GM19043 (cell line): ENCODE data around the gene TEDC1.
A peak's percentile ranks its signal among the peaks of the same experiment; 100 is the strongest.

Experiments
- ATAC-seq: cut with Tn5 transposase; IDR thresholded peaks from one replicate; pipeline ENCODE4 v1.9.1; 2021; ENCODE audit warnings: low read depth; ENCODE audit not compliant: unreplicated experiment

TEDC1 gene, protein sequence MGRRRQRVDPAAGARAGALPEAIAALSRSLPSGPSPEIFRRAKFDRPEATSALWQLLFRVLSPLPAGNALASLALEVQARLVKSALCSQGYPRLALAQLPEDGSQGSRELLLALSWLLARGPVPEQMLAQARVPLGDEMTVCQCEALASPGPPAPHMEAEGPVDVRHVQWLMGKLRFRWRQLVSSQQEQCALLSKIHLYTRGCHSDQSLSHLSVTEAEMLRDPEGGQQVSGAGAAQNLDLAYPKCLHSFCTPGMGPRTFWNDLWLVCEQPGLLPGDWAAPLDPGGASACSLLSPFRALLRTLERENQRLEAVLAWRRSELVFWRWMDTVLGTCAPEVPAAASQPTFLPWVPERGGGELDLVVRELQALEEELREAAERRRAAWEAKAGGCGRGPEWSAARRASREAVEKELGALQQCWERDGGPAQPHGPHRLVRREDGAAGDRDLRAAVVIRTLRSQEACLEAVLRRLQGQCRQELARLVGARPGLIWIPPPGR

DNA sequence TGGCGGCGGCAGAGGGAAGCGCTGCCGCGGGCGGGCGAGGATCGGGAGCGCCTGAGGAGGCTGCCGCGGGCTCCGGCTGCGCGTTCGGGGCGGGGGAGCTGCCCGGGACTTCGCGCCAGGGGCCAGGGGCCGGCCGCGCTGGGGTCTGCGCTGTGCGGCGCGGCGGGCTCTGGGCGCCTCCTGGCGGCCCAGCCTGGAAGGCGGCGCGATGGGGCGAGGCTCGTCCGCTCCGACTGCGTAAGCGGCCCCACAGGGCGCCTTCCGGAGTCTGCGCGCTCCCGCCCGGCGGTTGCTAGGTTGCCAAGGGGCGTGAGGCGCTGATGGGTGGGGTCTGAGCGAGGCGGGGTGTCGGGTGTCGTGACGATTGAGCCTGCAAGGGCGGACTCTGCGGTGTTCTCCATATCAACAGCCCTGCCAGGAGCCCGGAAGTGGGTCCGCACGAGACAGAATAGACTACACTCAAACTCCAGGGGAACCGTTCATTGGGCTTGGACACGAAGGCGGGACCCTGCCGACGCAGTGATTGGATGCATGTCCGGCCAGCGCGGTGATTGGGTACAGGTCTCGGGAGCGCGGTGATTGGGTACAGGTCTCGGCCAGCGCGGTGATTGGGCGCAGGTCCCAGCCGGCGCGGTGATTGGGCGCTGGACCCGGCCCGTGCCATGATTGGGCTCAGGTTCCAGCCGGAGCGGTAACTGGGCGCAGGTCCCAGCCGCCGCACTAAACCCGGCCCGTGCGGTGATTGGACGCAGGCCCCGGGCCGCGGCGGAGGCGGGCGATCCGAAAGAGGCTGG lies at the start of gene TEDC1:
TSS of gene TEDC1 (plus strand) at position 675 of the 794 bp plus-strand sequence. CDS start 130 bp downstream, outside the sequence.
- ATAC-seq = peak; percentile 61

DNA sequence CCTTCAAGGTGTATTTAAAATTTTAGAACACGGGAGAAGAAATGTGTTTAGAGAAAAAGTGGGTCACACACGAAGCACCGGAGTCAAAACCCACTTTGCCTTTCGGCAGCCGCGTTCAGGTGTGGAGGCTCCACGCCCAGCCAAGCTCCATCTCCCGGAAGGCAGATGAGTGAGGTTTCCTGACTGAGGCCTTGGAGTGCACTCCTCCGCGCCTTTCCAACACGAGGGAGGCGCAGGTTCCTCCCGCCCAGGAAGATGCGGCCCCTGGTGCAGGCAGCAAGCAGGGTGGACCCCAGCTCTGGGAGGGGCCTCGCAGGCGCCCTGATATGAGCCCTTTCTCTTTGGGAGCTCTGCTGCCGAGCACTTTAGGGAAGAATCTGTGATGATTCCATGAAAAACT lies 48.9 kb upstream of the TEDC1 start:
- no peak for ATAC-seq

DNA sequence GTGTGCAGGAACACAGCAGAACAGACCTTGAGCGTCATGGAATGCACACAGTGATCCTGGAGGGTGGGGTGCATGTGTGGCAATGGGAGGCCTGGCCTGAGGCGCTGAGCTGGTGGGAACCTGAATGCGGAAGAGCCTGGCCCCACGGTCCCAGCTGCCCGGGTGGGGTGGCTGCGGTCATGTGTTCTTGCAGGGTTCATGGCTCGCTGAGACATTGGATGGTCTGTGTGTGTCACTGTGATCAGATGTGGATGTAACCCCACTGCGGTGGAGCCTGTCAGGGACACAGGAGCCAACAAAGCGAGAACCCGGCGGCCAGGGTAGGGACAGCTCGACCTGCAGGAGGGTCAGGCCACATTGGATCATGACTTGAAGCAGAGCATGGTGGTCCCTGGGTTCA lies 48.2 kb upstream of the TEDC1 start:
- no peak for ATAC-seq

DNA sequence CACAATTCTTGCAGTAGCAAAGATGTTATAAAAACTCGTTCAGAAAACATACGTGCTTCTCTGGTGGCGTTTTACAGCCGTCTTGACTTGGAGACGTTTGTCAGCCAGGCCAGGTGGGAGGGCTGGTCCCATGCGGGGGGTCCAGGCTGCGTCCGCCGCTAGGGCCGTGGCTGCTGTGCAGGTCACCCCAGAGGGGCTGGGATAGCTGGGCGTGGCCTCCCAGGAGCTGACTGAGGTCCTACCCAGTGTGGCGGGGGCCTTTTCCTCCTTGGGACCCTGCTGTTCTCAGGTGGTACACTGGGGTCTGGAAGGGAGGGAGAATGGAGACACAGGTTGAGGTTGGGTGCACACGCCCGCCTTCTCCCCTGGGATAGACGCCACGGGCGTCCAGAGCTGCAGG lies 46.2 kb upstream of the TEDC1 start:
- no peak for ATAC-seq

DNA sequence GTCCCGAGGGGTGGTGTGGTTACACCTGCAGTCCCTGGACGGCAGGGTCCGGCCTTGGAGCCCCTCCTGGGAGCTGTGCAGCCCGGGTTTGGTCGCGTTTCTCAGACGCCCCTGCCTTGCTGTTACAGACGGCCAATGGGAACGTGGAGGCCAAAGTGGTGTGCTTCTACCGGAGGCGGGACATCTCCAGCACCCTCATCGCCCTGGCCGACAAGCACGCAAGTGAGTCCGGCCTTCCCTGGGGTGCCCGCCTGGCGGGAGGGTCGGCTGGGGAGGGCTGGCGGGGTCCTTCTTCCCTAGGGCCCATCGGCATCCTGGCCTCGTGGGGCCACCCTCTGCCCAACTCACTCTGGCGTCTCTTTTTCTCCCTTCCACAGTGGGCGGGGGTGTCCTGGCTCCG lies 45.8 kb upstream of the TEDC1 start:
- no peak for ATAC-seq

DNA sequence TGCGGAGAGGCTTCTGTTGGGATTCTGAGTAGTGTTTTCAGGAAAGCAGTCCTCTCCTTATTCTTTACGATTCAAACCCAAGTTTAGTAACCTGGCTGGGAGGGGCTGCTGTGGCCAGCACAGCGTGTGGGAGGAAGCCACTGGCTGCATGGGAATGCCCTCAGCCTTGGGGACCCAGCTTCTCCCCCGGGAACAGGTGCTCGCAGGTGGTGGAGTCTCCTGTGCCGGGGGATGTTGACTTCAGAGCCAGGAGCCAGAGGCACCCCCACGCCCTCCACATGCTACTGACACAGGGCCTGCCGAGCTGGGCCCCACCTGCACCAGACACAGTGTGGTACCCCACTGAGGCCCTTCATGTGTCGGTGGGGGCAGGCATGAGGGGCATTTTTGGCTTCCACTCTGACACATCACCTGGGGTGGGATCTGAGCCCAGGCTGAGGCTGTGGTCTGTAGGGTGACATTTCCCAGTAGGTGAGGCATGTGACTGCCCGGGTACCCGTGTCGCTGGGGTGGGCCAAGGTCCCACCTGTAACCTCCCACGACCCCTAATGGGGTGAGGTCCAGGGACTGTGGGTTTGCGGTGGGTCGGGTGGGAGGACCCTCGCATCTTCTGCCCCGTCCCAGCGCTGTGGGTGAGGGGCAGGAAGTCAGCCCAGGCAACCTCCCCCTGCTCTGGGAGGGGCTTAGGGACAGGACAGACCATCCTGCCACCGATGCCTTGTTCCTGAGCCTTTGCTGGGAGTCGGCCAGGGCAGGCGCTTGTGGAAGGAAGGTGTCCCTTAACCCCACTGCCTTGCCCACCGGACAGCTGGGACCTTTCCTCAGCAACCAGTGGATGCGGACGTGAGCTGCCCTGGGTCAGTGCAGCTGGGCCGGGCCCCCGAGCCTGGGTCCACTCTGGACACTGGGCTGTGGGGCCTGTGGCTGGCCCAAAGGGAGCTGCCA lies 44.9 kb upstream of the TEDC1 start:
- no peak for ATAC-seq

DNA sequence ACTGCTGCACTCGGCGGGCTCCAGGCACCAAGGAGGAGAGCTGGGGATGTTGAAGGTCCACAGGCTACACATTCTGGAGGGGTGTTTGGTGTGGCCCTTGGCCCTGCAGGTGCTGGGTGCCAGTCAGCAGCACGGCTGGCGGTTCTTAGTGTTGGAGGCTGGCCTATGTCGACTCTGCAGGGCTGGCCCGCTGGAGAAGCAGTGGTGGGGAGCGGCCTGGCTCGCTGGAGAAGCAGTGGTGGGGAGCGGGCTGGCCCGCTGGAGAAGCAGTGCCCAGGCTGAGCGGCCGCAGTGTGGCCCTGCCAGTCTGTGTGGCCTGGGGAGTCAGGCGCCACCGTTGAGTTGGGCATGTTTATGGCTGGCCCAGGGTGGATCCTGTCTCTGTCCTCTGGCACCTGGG lies 44.1 kb upstream of the TEDC1 start:
- no peak for ATAC-seq

DNA sequence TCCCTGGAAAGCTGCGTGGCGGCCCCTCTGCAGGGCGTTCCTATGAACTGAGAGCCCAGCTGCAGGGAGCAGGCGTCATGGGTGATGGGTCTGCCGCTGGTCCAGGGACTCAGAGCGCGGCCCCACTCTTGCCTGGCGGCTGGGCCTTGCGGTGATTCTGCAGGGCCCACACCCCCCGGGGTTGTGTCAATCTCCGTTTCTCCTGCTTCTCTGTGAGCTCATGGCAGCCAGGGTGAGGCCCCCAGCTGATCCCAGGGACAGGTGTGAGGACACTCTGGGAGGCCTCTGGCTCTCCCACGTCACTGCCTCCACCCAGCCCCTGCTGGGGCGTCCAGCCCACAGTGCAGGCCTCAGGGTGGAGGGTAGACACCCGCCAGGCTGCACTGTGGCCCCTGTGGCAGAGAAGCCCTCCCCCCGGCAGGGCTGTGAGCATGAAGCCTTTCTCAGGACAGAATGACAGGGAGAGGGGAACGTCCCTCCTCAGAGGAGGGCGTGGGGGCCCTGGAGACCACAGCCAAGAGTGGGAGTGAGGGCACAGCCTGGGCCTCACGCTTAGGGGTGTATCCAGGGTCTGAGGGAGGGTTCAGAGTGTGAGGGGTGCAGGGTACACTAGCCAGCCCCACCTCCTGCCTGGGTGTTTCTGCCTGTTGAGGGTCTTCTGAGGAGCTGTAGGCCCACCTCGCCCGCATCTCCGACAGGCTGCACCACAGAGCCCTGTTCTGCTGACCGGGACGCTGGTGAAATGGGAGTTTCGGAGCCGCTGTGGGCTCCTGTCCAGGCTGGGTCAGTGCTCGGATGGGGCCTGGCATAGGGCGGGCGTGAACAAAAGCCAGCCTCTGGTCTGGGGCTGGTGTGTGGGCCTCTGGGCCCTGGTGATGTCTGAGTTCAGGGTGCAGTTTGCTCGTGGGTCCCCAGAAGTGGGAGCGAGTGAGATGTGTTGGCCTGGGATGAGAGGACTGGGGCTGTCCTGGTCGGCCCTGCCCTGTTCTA lies 43.1 kb upstream of the TEDC1 start:
- no peak for ATAC-seq

DNA sequence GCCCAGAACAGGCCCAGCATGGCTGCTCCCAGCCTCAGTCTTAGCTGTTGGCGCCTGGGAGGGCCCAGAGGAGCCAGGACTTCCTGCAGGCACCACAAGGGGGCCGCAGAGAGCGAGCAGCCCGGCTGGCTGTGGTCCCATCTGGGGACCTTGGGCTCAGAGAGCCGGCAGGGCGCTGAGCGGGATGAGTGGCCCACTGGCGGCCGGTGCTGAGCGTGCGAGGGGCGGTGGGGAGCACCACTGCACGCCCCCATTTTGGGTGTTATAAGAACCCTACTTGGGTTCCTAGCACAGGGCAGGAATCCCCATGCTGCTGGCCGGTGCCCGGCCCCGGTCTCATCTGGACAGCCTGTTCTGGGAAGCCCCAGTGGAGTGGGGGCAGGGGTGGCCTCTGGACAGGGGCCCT lies 42.3 kb upstream of the TEDC1 start:
- no peak for ATAC-seq

DNA sequence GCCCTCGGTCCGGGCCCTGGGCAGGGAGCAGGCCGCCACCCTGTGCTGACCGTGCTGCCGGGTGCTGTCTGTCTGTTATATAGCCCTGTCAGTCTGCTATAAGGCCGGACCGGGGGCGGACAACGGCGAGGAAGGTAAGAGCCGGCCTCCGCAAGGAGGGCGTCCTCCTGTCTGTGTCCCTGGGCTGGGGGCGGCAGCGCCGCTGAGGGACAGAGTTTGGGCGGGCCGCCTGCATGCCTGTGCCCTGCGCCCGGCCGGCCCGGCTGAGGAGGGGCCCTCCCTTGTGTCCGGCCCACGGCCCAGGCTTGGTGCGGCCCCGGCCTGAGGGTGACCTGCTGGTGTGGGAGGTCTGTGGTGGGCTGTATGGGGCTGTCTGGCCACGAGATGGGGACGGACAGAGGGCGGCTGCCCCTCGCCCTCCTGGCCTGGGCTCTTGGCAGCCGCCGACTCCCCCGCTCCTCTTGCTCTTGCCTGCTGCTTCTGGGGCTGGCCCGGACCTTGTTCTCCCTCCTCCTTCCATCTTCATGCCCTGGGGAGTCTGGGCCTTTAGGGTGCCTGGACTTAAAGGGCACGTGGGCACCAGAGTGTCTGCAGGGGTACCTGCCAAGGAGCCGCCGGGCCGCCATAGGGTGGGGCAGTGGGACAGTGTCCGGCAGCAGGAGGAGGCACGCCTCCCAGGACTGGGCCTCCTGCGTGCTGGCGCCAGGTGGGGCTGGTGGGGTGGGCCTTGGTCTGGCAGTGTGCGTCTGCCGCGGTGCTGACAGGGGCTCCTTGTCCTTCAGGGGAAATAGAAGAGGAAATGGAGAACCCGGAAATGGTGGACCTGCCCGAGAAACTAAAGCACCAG lies 41.5 kb upstream of the TEDC1 start:
- ATAC-seq = no peak

DNA sequence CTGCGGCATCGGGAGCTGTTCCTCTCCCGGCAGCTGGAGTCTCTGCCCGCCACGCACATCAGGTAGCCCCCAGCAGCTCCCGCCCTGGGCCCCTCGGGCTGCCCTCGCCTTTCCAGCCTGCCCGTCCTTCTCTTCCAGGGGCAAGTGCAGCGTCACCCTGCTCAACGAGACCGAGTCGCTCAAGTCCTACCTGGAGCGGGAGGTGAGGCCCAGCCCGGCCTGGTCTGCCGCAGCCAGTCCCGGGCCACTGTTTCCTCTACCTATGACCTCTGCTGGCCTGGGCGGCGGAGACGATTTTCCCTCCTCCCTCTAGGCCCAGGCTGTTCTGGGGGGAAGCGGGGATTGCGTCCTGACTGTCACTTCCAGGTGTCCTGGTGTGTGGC lies 40.9 kb upstream of the TEDC1 start:
- no peak for ATAC-seq

DNA sequence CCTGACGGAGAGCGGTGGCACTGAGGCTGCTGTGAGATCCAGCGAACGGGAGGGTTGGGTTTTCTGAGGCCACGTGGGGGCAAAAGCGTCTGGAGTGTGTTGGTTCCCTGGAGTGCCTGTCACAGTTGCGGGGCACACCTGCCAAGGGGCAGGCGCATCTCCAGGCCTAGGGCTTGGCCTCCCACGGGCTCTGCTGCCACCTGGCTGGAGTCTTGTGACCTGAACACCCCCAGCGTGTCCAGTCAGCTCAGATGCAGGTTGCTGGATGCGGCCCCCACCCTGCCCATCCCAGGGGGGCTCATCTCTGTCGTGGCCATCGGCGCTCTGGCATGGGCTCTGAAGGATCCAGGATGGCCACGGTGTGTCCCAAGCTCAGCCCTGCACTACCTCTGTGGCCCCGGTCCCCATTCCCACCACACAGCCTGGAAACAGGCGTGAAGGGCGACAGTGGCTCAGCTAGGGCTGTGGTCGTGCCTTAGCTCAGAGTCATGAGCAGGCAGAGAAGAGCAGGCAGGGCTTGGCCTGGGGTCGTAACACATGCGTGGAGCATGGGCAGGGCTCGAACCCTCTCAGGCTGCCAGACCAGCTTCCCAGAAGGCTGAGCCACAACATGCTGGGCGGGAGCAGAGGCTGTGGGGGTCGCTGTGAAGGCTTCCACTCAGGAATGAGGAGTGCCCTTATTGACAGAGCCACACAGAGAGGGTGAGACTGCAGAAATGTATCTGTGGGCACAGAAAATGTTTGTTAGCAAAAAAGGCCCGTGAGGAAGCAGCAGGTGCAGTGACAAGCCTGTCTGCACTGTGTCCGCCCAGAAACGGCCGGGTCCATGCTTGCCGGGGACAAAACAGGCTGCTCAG lies 40.0 kb upstream of the TEDC1 start:
- no peak for ATAC-seq

DNA sequence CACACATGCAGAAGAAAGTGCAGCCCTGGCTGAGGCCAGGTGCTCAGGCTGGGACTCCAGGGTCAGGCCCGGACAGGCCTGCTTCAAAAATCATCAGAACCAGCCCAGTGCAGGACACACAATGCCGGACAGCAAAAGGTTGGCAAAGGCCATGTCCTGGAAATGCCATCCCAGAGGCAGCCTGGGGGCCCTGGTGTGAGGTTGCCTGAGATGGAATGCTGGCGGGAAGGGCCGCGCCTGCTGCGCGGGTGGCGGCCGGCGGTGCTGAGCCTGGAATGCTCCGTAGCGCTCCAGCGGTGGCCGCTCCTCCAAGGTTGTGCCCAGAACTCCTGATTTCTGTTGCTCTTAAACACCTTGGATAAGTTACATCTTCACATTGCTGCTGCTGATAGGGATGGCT lies 38.1 kb upstream of the TEDC1 start:
- no peak for ATAC-seq

DNA sequence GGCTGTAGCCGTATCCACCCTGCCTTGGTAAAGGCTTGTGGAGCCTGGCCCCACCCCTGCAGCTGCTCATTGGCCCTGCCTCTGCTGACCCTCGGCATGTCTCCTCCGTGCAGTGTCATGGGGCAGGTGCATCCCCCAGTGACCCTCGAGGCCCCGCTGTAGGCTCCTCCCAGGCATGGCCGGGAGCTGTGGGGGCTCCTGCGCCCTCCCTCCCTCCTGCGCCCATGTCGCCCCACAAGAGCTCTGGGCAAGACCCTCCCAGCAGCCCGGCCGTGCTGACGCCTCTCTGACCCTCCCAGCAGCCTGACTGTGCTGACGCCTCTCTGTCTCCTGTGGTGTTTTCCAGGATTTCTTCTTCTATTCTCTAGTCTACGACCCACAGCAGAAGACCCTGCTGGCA lies 37.2 kb upstream of the TEDC1 start:
- no peak for ATAC-seq

DNA sequence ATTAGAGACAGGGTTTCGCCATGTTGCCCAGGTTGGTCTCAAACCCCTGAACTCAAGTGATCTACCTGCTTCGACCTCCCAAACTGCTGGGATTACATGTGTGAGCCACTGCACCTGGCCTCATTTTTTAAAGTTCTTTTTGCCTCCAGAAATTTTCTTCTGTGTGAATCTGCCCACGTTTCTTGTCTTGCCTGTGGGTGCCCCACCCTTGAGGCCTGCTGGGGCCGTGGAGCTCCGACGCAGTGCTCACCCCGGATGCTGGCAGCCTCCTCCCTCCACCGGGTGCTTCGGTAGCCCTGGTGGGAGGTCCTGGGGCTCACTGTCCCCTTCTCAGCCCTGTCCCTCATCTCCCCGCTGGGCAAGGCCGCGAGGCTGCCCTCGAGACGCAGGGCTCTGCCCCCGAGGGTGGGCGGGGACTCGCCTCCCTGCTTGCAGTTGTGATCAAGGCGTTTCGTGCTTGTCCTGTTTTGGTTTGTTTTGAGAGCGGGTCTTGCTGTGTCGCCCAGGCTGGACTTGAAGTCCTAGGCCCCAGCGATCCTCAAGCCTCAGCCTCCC lies 35.9 kb upstream of the TEDC1 start:
- ATAC-seq = no peak

DNA sequence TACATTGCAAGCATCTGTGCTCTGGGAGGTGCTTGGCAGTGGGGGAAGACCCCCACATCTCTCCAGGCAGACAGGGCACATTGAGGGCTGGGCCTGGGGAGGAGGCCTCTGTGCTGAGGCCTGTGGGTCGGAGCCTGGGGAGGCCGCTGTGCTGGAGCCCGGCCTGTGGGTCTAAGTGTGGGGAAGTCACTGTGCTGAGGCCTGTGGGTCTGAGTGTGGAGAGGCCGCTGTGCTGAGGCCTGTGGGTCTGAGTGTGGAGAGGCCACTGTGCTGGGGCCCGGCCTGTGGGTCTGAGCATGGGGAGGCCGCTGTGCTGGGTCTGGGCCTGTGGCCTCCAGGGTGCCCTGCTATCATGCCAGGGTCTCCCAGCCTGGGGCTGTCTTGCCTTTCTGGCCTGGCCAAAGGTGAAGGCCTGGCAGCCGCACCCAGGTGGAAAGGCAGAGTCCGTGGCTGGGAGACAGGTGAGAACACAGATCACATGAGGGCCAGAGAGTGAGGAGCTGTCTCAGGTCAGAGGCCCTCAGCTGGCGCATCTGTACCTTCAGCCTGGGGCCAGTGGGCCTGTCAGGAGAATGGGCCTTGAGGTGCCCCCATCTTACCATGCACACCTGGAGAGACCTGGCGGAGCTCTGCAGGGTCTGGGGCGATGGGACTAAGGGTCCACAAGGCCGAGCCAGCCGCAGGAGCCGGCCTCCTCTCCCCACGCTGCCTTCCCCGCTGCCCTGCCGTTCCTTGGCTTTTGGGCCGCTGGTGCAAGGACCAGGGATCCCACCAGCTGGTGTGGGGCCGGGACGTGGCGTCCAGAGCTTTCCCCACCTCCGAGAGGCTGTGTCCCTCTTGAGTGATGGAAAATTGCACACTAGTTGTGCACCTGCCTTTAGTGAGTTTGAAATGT lies 35.0 kb upstream of the TEDC1 start:
- no peak for ATAC-seq
